Adrenal gland (tissue), 5 donors: ENCODE data around the gene CDYL.

Experiments used
- CTCF ChIP-seq, 6 experiments: fragments of 450-650 bp in 4 of 6; fragments of 200-600 bp in 2 of 6; sonication (generic) in 1 of 6; IDR thresholded peaks; 1 replicate in 5 of 6; 2 replicates in 1 of 6; pipeline versions ENCODE4 v1.5.1 to v1.8.0; 2016 to 2021; ENCODE audit warnings: antibody characterized with exemption in 6 of 6, mild to moderate bottlenecking in 2 of 6, moderate library complexity in 1 of 6
- POLR2A ChIP-seq, 2 donors: fragments of 450-650 bp; IDR thresholded peaks; one replicate each; pipeline ENCODE4 v1.6.1; 2017; ENCODE audit warnings: antibody characterized with exemption in 2 of 2, mild to moderate bottlenecking in 2 of 2, moderate library complexity in 1 of 2
- donor health status: DM: no; HTN: no; CAD: no.

GRCh38 chr6:4814987-4815386, 38.8 kb downstream of the CDYL start:
- TF ChIP-seq CTCF (IDR thresholded peaks at IDR 0.05) (no peak), POLR2A (IDR thresholded peaks at IDR 0.05) (no peak)
